HCT116 (cell line): ENCODE measurements around the gene PTDSS2. TPM values are rescaled to one million over a fixed set of nuclear protein-coding genes. Genes with fewer than 3 reads are reported as not detected.

Experiments
- ATAC-seq: fragments of 200-7000 bp; cut with Tn5 transposase; 2 replicates; pipeline ENCODE4 v1.9.1; 2020; ENCODE audit warnings: mild to moderate bottlenecking, moderate library complexity
- BruUV-seq: library from RNA; stranded (reverse); fragments of 400-500 nt; replicated peaks from 2 replicates; lab custom pipeline; 2021; lab: Mats Ljungman, UMichigan
- CTCF ChIA-PET: fragments of 300-600 bp; sonication (Branson Sonifier 250); formaldehyde crosslinking; loops from one replicate; lab custom pipeline; 2021; ENCODE audit warnings: antibody characterized with exemption; lab: Charles Lee
- POLR2A ChIA-PET: fragments of 300-600, 350-600 bp; sonication (Branson Sonifier 250); formaldehyde crosslinking; loops from one replicate; lab custom pipeline; 2021; ENCODE audit warnings: antibody characterized with exemption; lab: Charles Lee
- RAD21 ChIA-PET, 2 experiments: fragments of 300-600 bp; sonication (Branson Sonifier 250); formaldehyde crosslinking; loops; one replicate each; lab custom pipeline; 2023; ENCODE audit warnings: low total read pairs in 2 of 2; ENCODE audit not compliant: uncharacterized antibody in 2 of 2, unreplicated experiment in 2 of 2, low non-redundant PET in 1 of 2; lab: Charles Lee
- DNase-seq: peaks from one replicate; pipeline ENCODE4 v3.0.0-alpha.2; 2010; ENCODE audit warnings: low read depth, low spot score
- H2AFZ ChIP-seq: fragments of 200-600 bp; shearing (Covaris generic), sonication (generic); 2 replicates; pipeline ENCODE4 v1.6.1; 2017; ENCODE audit warnings: low read depth, mixed run types, mixed read lengths, antibody characterized with exemption, low read length; ENCODE audit not compliant: poor library complexity, severe bottlenecking
- H3K27ac ChIP-seq: 2 replicates; pipeline ENCODE4 v1.5.1; 2012; ENCODE audit warnings: low read depth, low read length
- H3K27me3 ChIP-seq: fragments of 200-600 bp; sonication (generic); 2 replicates; pipeline ENCODE4 v1.6.1; 2016; ENCODE audit warnings: mixed run types, low read length, mixed read lengths; ENCODE audit not compliant: insufficient read depth
- H3K36me3 ChIP-seq, 2 experiments: fragments of 200-500 bp in 1 of 2; fragments of 200-600 bp in 1 of 2; sonication (Bioruptor generic) in 1 of 2; sonication (generic) in 1 of 2; 2 replicates each; pipeline versions ENCODE4 v1.5.1 to v1.6.1; 2014 to 2016; ENCODE audit warnings: low read length in 2 of 2, inconsistent platforms in 1 of 2, mixed read lengths in 1 of 2, mixed run types in 1 of 2; ENCODE audit not compliant: insufficient read depth in 2 of 2, control insufficient read depth in 1 of 2
- H3K4me1 ChIP-seq, 2 experiments: fragments of 200-600 bp in 1 of 2; sonication (generic) in 1 of 2; 2 replicates each; pipeline versions ENCODE4 v1.5.1 to v1.6.1; 2012 to 2017; ENCODE audit warnings: low read length in 2 of 2, inconsistent platforms in 1 of 2, mild to moderate bottlenecking in 1 of 2, mixed read lengths in 1 of 2, mixed run types in 1 of 2, moderate library complexity in 1 of 2; ENCODE audit not compliant: insufficient read depth in 2 of 2, control insufficient read depth in 1 of 2
- H3K4me2 ChIP-seq: fragments of 200-600 bp; sonication (generic); 2 replicates; pipeline ENCODE4 v1.6.1; 2017; ENCODE audit warnings: mixed run types, low read length, mixed read lengths
- H3K4me3 ChIP-seq, 2 experiments: fragments of 200-600 bp in 1 of 2; sonication (generic) in 1 of 2; replicated peaks in 1 of 2; 2 replicates each; pipeline ENCODE4 v1.5.1; 2011 to 2016; ENCODE audit warnings: low read length in 2 of 2, control low read depth in 1 of 2, low read depth in 1 of 2, mild to moderate bottlenecking in 1 of 2, mixed read lengths in 1 of 2, mixed run types in 1 of 2
- H3K79me2 ChIP-seq: fragments of 200-600 bp; sonication (generic); 2 replicates; pipeline ENCODE4 v1.6.1; 2017; ENCODE audit warnings: mild to moderate bottlenecking, mixed run types, low read length, moderate library complexity, mixed read lengths; ENCODE audit not compliant: insufficient read depth
- H3K9ac ChIP-seq: fragments of 200-600 bp; sonication (generic); 2 replicates; pipeline ENCODE4 v1.6.1; 2016; ENCODE audit warnings: low read length, mixed read lengths
- H3K9me2 ChIP-seq: fragments of 200-600 bp; sonication (generic), shearing (Covaris generic); 2 replicates; pipeline ENCODE4 v1.6.1; 2017; ENCODE audit warnings: mixed run types, mild to moderate bottlenecking, moderate library complexity; ENCODE audit not compliant: insufficient read depth
- H3K9me3 ChIP-seq, 2 experiments: fragments of 200-500 bp in 1 of 2; fragments of 200-600 bp in 1 of 2; sonication (Bioruptor generic) in 1 of 2; sonication (generic) in 1 of 2; 2 replicates each; pipeline ENCODE4 v1.6.1; 2014 to 2017; ENCODE audit warnings: low read length in 2 of 2, mixed read lengths in 2 of 2, inconsistent platforms in 1 of 2, low read depth in 1 of 2, mild to moderate bottlenecking in 1 of 2, mixed run types in 1 of 2, moderate library complexity in 1 of 2; ENCODE audit not compliant: control insufficient read depth in 1 of 2, insufficient read depth in 1 of 2
- H4K20me1 ChIP-seq: fragments of 200-600 bp; sonication (generic), shearing (Covaris generic); 2 replicates; pipeline ENCODE4 v1.6.1; 2017; ENCODE audit warnings: mixed run types, mild to moderate bottlenecking, moderate library complexity; ENCODE audit not compliant: insufficient read depth
- CEBPB ChIP-seq: IDR thresholded peaks from 2 replicates; pipeline ENCODE4 v1.6.1; 2012; ENCODE audit warnings: low read depth
- EGR1 ChIP-seq: IDR thresholded peaks from 2 replicates; pipeline ENCODE4 v1.6.1; 2012; ENCODE audit warnings: low read depth
- ELF1 ChIP-seq: IDR thresholded peaks from 2 replicates; pipeline ENCODE4 v1.6.1; 2012; ENCODE audit warnings: low read depth, borderline replicate concordance
- POLR2A ChIP-seq: IDR thresholded peaks from 2 replicates; pipeline ENCODE4 v1.7.0; 2011; ENCODE audit warnings: borderline replicate concordance; ENCODE audit not compliant: insufficient read depth, insufficient read length; ENCODE audit errors: extremely low read depth
- RAD21 ChIP-seq: IDR thresholded peaks from 2 replicates; pipeline ENCODE4 v1.6.1; 2012; ENCODE audit warnings: low read depth, mild to moderate bottlenecking
- SIN3A ChIP-seq: IDR thresholded peaks from 2 replicates; pipeline ENCODE4 v1.6.1; 2012; ENCODE audit warnings: low read depth
- SP1 ChIP-seq: IDR thresholded peaks from 2 replicates; pipeline ENCODE4 v1.6.1; 2012; ENCODE audit warnings: low read depth
- TCF7L2 ChIP-seq: IDR thresholded peaks from 2 replicates; pipeline ENCODE4 v1.7.0; 2011; ENCODE audit warnings: borderline replicate concordance, inconsistent platforms; ENCODE audit not compliant: insufficient read depth, insufficient read length; ENCODE audit errors: extremely low read depth
- YY1 ChIP-seq: IDR thresholded peaks from 2 replicates; pipeline ENCODE4 v1.6.1; 2011; ENCODE audit warnings: low read length, low read depth, moderate library complexity, mild to moderate bottlenecking; ENCODE audit not compliant: insufficient replicate concordance; ENCODE audit errors: extremely low read depth
- ZFX ChIP-seq: fragments of 450-650 bp; IDR thresholded peaks from 2 replicates; pipeline ENCODE4 v1.6.1; 2017
- intact Hi-C: fragments of 100-400 bp; cut with micrococcal nuclease; formaldehyde crosslinking; loops from 2 replicates; pipeline ENCODE4 v1.10.0; 2022
- total RNA-seq: library from RNA; stranded (reverse); gene quantifications from one replicate; pipeline ENCODE4 v1.2.1, GENCODE V29; 2021; ENCODE audit not compliant: unreplicated experiment
- TF ChIP-seq, protein P1 (sequence below): IDR thresholded peaks from 2 replicates; pipeline ENCODE4 v1.6.1; 2011; ENCODE audit warnings: mild to moderate bottlenecking, low read length, moderate library complexity; ENCODE audit not compliant: insufficient replicate concordance; ENCODE audit errors: extremely low read depth
- TF ChIP-seq, protein P2 (sequence below): IDR thresholded peaks from 2 replicates; pipeline ENCODE4 v1.6.1; 2012; ENCODE audit warnings: low read depth
- TF ChIP-seq, protein P3 (sequence below): IDR thresholded peaks from 2 replicates; pipeline ENCODE4 v1.6.1; 2012

PTDSS2 gene
- total RNA-seq, 1 experiment from 2014 or later: 40.1 TPM

DNA sequence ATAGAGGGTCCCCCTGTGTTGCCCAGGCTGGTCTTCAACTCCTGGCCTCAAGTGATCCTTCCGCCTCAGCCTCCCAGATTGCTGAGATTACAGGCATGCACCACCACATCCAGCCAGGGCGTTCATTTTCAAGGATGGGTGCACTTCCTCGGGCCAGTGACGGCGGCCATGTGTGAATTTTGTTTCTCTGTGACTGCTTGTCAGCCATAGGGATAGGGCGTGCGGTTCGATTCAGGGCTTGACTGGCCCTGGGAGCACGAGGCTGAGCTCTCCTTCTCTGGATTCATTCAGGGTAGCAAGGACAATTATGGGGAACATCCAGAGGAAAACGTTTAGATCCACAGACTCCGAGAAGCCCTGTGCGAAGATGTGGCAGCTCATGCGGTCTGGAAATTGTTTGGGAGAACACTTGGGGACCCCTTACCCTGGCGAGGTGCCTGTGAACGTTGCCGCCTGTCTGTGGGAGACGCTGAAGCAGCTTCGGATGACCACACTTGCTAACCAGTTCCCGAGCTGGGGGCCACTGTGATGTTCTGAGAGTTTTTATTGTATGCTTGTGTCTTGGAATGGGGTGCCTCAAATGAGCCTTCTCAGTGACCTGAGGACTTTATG is 2.9 kb downstream of the PTDSS2 start:
- ATAC-seq: no peak
- H3K9ac ChIP-seq: no peak overlapping the region
- H4K20me1 ChIP-seq: no peaks in the 10 kb centered on the region
- no peaks in the 10 kb centered on the region for H3K9me3 ChIP-seq
- no peak overlapping the region for H3K4me2 ChIP-seq
- TF ChIP-seq SIN3A (no peak), POLR2A (no peak), CEBPB (no peak), RAD21 (no peak), ELF1 (no peak), EGR1 (no peak), TCF7L2 (no peak), YY1 (no peak), SP1 (no peak), ZFX (no peak)
- TF ChIP-seq, protein P1, sequence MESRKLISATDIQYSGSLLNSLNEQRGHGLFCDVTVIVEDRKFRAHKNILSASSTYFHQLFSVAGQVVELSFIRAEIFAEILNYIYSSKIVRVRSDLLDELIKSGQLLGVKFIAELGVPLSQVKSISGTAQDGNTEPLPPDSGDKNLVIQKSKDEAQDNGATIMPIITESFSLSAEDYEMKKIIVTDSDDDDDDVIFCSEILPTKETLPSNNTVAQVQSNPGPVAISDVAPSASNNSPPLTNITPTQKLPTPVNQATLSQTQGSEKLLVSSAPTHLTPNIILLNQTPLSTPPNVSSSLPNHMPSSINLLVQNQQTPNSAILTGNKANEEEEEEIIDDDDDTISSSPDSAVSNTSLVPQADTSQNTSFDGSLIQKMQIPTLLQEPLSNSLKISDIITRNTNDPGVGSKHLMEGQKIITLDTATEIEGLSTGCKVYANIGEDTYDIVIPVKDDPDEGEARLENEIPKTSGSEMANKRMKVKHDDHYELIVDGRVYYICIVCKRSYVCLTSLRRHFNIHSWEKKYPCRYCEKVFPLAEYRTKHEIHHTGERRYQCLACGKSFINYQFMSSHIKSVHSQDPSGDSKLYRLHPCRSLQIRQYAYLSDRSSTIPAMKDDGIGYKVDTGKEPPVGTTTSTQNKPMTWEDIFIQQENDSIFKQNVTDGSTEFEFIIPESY: no peak
- TF ChIP-seq, protein P2, sequence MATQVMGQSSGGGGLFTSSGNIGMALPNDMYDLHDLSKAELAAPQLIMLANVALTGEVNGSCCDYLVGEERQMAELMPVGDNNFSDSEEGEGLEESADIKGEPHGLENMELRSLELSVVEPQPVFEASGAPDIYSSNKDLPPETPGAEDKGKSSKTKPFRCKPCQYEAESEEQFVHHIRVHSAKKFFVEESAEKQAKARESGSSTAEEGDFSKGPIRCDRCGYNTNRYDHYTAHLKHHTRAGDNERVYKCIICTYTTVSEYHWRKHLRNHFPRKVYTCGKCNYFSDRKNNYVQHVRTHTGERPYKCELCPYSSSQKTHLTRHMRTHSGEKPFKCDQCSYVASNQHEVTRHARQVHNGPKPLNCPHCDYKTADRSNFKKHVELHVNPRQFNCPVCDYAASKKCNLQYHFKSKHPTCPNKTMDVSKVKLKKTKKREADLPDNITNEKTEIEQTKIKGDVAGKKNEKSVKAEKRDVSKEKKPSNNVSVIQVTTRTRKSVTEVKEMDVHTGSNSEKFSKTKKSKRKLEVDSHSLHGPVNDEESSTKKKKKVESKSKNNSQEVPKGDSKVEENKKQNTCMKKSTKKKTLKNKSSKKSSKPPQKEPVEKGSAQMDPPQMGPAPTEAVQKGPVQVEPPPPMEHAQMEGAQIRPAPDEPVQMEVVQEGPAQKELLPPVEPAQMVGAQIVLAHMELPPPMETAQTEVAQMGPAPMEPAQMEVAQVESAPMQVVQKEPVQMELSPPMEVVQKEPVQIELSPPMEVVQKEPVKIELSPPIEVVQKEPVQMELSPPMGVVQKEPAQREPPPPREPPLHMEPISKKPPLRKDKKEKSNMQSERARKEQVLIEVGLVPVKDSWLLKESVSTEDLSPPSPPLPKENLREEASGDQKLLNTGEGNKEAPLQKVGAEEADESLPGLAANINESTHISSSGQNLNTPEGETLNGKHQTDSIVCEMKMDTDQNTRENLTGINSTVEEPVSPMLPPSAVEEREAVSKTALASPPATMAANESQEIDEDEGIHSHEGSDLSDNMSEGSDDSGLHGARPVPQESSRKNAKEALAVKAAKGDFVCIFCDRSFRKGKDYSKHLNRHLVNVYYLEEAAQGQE: no peak
- TF ChIP-seq, protein P3, sequence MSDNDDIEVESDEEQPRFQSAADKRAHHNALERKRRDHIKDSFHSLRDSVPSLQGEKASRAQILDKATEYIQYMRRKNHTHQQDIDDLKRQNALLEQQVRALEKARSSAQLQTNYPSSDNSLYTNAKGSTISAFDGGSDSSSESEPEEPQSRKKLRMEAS: no peak
- H3K27ac ChIP-seq: no peak overlapping the region
- ChIA-PET CTCF (no interaction called here), RAD21 (no interaction called here), POLR2A (no interaction called here)
- DNase-seq: no peak
- H3K27me3 ChIP-seq: no peaks in the 10 kb centered on the region
- H3K36me3 ChIP-seq: peaks cover 11 to 26% of the 10 kb centered on the region in 2 experiments; a peak in 3 of 4 replicates
- H3K4me1 ChIP-seq: peaks cover 15 to 28% of the 10 kb centered on the region in 2 experiments
- TSS peak; percentile 7 for BruUV-seq
- peaks cover 88% of the 10 kb centered on the region for H3K79me2 ChIP-seq
- no peak overlapping the region for H3K4me3 ChIP-seq
- no peak overlapping the region for H2AFZ ChIP-seq
- intact Hi-C loops: loop anchor here (5.0 kb wide), 1 partner anchor 216 kb away; the partner anchor contains the start of genes PSMD13 and SIRT3
- no peaks in the 10 kb centered on the region for H3K9me2 ChIP-seq
